Measurements from ENCODE around the gene GAS7. TPM values are rescaled to one million over a fixed set of nuclear protein-coding genes. Genes with fewer than 3 reads are reported as not detected.

The GAS7 gene
- total and polyA plus RNA-seq, 9 of the 15 experiments (the other 6 are each of a cell fraction or from before 2014, with no cell fraction given): 0.11 to 0.33 TPM; not detected in 7

DNA sequence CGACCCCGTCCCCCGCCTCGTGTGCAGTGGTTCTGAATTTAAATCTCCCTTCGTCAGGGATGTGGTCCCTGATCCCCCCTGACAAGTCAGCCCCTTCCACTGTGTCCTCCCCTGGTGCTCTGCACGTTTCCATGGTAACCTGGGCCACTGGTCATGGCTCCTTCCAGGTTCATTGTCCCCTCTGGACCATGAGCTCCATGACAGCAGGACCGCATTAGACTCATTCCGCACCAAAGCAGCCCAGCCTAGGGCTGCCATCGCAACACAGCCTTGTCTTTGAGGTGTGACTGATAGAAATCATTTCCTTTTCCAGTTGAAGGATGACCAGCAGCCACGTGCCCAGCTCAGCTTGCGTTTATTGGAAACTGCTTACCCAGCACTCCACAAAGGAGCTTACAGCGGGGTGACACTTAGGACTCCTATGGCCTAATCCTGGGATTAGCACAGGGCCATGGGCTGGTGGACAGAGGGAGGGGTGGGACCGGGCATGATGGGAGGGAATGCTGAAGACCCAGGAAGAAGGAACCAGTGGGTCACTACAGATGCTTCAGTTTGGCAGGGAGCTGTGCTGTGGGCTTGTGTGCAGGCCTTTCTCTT lies 300.9 kb downstream of the GAS7 start:
- Histone ChIP-seq H3K27me3 (ENCODE audit: control insufficient read depth in 2 of 2, insufficient read depth in 2 of 2, low read length in 2 of 2) (peaks cover 0 to 5% of the 10 kb centered on the region in 2 experiments; a peak in 2 of 5 replicates), H4K20me1 (replicated peaks; ENCODE audit: control insufficient read depth, insufficient read depth, low read length) (no peaks in the 10 kb centered on the region), H3K27ac (ENCODE audit: extremely low read depth, low read depth, low read length) (no peak overlapping the region), H3K4me2 (ENCODE audit: insufficient read depth, low read length) (no peak overlapping the region), H2AFZ (ENCODE audit: low read depth, low read length) (no peak overlapping the region), H3K36me3 (ENCODE audit: control insufficient read depth, insufficient read depth, low read length) (no peaks in the 10 kb centered on the region), H3K9me3 (replicated peaks; ENCODE audit: control insufficient read depth, insufficient read depth, low read depth, low read length) (no peaks in the 10 kb centered on the region), H3K9me1 (ENCODE audit: control insufficient read depth, insufficient read depth, low read length) (no peaks in the 10 kb centered on the region), H3K4me1 (replicated peaks in 1 of 2; ENCODE audit: control insufficient read depth in 2 of 2, insufficient read depth in 2 of 2, low read length in 2 of 2) (no peaks in the 10 kb centered on the region), H3K4me3 (no peak overlapping the region), H3K79me2 (ENCODE audit: control insufficient read depth, insufficient read depth, low read length) (no peaks in the 10 kb centered on the region), H3K9ac (ENCODE audit: insufficient read depth in 1 of 2, low read depth in 2 of 2, low read length in 2 of 2) (no peak overlapping the region)
- DNase-seq (ENCODE audit: extremely low read depth in 1 of 4, low spot score in 3 of 4) (no peak), ATAC-seq (no peak), FAIRE-seq (no peak)
- under 1% methylated on average over 8 of the region's 13 CpGs for WGBS (ENCODE audit: insufficient coverage, low coverage, missing lambda C conversion rate)
- TF ChIP-seq PURB (CRISPR knock-in tag; IDR thresholded peaks at IDR 0.05; ENCODE audit: low read depth) (no peak), RFX1 (IDR thresholded peaks at IDR 0.05) (peak; percentile 29), KDM2B (CRISPR knock-in tag; IDR thresholded peaks at IDR 0.05) (no peak), MTF1 (CRISPR knock-in tag; IDR thresholded peaks at IDR 0.05; ENCODE audit: borderline replicate concordance) (no peak), PCBP2 (IDR thresholded peaks at IDR 0.05; ENCODE audit: low read depth, low read length, poor library complexity, severe bottlenecking) (no peak), HNRNPK (IDR thresholded peaks at IDR 0.05; ENCODE audit: low read depth, low read length, poor library complexity, severe bottlenecking) (no peak)
- TF ChIP-seq, protein P1, sequence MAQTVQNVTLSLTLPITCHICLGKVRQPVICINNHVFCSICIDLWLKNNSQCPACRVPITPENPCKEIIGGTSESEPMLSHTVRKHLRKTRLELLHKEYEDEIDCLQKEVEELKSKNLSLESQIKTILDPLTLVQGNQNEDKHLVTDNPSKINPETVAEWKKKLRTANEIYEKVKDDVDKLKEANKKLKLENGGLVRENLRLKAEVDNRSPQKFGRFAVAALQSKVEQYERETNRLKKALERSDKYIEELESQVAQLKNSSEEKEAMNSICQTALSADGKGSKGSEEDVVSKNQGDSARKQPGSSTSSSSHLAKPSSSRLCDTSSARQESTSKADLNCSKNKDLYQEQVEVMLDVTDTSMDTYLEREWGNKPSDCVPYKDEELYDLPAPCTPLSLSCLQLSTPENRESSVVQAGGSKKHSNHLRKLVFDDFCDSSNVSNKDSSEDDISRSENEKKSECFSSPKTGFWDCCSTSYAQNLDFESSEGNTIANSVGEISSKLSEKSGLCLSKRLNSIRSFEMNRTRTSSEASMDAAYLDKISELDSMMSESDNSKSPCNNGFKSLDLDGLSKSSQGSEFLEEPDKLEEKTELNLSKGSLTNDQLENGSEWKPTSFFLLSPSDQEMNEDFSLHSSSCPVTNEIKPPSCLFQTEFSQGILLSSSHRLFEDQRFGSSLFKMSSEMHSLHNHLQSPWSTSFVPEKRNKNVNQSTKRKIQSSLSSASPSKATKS (CRISPR knock-in tag; IDR thresholded peaks at IDR 0.05): no peak
- intact Hi-C loops (cut with micrococcal nuclease): no loop called here
- no TSS peak for BruUV-seq (replicated peaks)
- in situ Hi-C loops (cut with MboI): no loop called here
- ChIA-PET POLR2A (no interaction called here), CTCF (ENCODE audit: low intra/inter-chr PET ratio) (no interaction called here)
